Measurements from ENCODE around the gene ENOX1.

GRCh38 chr13:43694146-43694664 is 92.6 kb downstream of the ENOX1 start:
- no peak for TF ChIP-seq EZH2phosphoT487 (IDR thresholded peaks at IDR 0.05)
- TF ChIP-seq CTCF (IDR thresholded peaks at IDR 0.05) = no peak
